IPS-11a (cell line): ENCODE data around the gene SGSM1.

Experiments
- H3K4me3 ChIP-seq: one replicate; pipeline ENCODE4 v1.5.1; 2013; ENCODE audit warnings: low read depth, low read length, control low read depth

The SGSM1 gene

GRCh38 chr22:24947881-24948280 is 141.9 kb downstream of the SGSM1 start:
- no peak overlapping the region for H3K4me3 ChIP-seq

GRCh38 chr22:24948356-24949202 is 142.6 kb downstream of the SGSM1 start:
- H3K4me3 ChIP-seq = no peak overlapping the region

- H3K4me3 ChIP-seq = no peak overlapping the region
These were observed 144.4 kb downstream of the SGSM1 start for GRCh38 chr22:24950272-24950902.

- peak within 1 kb of the TSS; percentile 72 for H3K4me3 ChIP-seq
These were observed 146.2 kb downstream of the SGSM1 start, which contains the start of gene KIAA1671 for GRCh38 chr22:24951942-24952836. Gene KIAA1671 (plus strand): TSS chr22:24952716. CDS start chr22:25028000, 75,284 bp downstream.

DNA sequence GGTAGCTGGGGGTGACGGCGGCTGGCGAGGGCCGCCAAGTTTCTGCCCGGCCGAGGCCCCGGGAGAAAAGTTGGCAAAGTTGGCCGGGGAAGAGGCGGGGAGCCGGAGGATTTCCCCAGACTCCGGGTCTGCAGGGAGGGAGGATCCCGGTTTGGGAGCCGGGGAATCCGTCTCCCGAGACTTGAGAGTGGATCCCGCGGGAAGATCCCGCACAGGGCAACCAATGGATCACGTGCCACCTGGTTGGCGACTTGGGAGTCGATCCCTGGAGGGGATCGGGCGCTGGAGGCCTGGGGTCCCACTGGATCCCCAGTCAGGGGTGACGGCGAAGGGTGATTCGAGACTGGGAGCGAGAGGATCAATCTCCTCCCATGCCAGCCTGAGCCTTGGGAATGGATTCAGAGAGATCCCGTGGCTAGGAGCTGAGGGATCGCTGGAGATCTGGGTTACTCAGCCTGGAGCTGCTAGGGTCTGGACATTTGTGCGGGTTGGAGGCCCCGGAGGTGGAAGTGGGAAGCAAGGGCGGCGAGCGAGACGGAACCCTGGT is 146.9 kb downstream of the SGSM1 start:
- peak overlapping the region; percentile 72 for H3K4me3 ChIP-seq

DNA sequence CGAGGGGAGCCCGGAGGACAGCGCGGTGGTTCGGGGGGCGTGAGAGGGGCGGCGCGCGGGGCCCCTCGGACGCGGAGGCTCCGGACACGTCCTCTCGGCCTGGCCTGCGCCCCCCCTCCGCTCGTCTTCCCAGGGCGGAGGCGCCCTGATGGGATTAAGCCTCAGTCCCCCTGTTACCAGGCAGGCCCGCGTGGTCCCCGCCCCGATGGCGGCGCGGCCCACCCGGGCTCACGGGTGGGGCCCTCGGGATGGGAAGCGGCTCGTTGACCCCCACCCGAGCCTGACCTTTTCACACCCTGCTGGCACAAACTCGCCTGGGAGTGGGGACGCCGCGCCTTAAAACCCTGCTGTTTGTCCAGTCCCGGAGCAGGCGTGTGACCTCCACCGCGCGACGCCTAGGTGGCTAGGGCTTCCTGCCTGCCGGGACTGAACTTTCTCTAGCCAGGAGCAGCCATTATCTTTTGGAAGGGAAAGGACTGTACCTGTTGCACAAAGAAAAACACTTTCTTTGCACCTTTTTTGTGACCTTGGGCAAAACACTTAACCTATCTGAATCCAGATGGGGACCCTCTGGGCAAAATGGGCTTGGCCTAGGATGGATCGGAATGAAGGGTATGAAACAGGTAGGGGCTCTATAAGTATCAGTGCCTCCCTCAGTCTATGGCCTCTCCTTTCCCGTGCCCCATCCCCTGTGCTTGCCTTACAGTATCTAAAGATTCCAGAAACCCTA is 147.5 kb downstream of the SGSM1 start:
- peak overlapping the region; percentile 72 for H3K4me3 ChIP-seq

- H3K4me3 ChIP-seq = peak overlapping the region; percentile 72
These were observed 148.1 kb downstream of the SGSM1 start for GRCh38 chr22:24954114-24954463.

- H3K4me3 ChIP-seq = no peak overlapping the region
These were observed 148.8 kb downstream of the SGSM1 start for GRCh38 chr22:24954856-24955255.

DNA sequence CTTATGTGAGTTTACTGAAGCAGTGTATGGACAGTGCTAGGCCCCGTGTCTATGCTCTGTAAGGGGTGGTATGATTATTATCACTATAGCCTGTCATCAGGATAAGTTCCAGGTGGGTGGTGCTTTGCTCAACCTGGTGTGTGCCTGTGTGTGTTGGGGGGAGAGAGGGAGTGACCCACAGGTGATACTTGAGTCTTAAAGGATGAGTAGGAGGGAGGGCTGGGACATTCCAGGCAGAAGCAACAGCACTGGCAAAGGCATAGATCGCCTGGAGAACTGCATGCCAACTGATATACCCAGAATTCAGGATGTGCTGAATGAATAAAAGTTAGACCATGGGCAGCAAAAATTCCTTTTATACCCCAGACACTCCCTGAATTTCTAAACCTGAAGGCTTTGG is 151.0 kb downstream of the SGSM1 start:
- no peak overlapping the region for H3K4me3 ChIP-seq

DNA sequence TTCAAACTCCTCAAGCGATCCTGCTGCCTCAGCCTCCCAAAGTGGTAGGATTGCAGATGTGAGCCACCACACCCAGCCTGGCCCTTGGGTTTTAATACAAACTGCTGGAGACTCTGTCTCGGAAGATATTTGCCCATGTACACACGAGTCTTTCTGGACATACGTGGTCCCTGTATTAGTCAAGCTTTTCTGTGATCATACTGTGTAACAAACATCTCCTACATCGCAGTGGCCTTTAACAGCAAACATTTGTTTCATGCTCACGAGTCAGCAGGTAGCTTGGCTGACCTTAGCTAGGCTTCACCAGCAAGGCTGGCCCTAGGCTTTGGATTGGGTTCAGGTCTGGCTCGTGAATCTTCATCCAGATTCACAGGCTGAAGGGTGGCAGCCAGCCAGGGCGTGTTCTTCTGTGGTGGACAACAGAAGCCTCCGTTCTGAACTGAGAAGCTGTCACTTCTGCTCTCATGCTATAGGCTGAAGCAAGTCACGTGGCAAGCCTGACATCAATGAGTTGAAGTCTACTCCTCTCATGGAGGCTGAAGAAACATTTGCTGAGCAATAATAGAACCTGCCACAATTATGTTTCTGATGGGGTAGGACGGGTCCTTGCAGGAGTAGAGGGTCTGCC is 155.3 kb downstream of the SGSM1 start:
- no peak overlapping the region for H3K4me3 ChIP-seq

GRCh38 chr22:24962094-24962493 is 156.1 kb downstream of the SGSM1 start:
- H3K4me3 ChIP-seq = no peak overlapping the region

DNA sequence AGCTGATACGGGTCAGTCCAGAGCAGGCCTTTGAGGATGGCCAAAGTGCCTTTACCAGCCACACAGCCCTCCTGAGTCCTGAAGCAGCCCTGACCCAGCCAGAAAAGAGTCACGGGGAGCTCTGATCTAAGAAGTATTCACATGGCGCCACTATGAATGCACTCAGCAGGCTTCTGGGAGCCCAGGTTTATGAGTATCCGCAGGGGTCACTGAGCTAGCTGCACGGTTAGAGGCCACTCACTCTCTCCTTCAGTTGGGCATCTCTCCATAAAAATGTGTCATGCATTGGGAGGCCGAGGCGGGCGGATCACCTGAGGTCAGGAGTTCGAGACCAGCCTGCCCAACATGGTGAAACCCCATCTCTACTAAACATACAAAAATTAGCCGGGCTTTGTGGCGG is 156.8 kb downstream of the SGSM1 start:
- no peak overlapping the region for H3K4me3 ChIP-seq

GRCh38 chr22:24964441-24964840 is 158.4 kb downstream of the SGSM1 start:
- H3K4me3 ChIP-seq = no peak overlapping the region

- no peak overlapping the region for H3K4me3 ChIP-seq
These were observed 160.0 kb downstream of the SGSM1 start for GRCh38 chr22:24965822-24966626.

DNA sequence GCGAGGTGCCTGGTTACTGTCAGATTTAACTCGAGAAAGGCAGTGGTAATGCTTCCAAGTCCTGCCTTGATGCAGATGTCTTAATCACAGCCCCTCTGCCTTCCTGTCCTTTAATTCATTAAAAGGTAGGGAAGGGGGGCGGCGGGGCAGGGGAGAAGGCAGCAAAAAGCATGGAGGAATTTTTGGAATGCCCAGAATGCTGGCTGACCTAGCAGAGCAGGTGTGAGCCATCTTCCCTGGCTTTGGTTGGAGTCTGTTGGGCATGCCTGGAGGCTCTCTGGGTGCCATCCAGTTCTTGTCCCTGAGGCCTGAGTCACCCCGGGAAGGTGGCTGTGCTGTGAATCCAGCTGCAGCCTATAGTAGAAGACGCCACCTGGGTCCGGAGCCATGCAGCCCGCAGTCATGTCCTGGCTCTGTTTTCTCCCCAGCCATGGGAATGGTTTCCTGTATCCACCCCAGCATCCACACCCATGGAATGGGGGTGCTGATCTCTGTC is 162.1 kb downstream of the SGSM1 start:
- H3K4me3 ChIP-seq = no peak overlapping the region

DNA sequence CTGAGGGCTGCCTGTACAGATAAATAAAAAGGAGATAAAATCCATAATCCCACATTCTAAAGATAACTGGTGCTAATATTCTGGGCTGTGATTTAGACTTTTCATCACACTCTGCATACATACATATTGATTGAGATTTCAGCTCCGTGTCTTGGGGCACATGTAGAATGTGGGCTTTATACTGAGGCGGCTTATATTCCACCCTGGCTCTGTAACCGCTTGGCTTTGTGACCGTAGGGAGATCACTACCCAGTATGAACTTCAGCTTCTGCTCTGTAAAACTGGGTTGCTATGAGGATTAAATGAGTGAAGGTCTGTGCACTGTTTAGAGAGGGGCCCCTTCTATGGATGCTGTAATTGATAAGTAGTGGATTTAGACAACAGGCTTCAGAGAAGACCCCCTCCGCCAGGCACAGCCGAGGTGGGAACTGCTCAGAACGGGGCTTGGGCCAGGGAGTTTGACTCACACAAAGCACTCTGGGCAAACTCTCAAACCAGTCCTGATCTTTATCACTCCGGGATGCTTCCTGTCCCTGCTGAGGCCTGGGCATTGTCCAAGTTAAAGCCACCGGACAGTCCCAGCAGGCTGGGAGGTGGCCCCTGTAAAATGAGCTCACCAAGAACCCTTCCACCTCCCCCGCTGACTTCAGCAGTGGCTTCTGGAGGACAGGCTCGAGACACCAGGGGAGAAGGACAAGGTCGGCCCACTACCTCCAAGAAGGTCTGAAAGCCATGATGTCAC is 163.7 kb downstream of the SGSM1 start:
- no peak overlapping the region for H3K4me3 ChIP-seq

- no peak overlapping the region for H3K4me3 ChIP-seq
These were observed 166.4 kb downstream of the SGSM1 start for GRCh38 chr22:24972369-24972768.

DNA sequence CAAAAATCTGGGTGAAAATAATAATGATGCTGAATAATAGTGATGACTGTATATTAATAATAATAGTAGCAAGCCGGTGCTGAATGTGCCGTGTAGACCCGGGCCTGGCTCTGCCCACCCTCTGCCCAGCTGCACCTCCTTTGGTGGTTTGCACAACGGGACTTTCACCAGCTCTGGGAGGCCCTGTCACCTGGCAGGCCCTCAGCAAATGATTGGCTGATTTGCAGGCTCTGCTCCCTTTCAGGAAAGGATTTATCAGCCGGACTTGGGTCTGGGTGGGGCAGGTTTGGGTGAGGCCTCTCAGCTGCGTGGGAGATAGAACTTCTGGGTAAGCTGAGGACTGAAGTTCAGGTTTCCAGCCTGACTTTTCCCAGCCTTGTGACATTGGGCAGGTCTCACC is 167.9 kb downstream of the SGSM1 start:
- H3K4me3 ChIP-seq = no peak overlapping the region
